Measurements from ENCODE around the gene CBARP. TPM values are rescaled to one million over a fixed set of nuclear protein-coding genes. Genes with fewer than 3 reads are reported as not detected.

The CBARP gene
- total RNA-seq, 1 donor from 2014 or later = not detected

DNA sequence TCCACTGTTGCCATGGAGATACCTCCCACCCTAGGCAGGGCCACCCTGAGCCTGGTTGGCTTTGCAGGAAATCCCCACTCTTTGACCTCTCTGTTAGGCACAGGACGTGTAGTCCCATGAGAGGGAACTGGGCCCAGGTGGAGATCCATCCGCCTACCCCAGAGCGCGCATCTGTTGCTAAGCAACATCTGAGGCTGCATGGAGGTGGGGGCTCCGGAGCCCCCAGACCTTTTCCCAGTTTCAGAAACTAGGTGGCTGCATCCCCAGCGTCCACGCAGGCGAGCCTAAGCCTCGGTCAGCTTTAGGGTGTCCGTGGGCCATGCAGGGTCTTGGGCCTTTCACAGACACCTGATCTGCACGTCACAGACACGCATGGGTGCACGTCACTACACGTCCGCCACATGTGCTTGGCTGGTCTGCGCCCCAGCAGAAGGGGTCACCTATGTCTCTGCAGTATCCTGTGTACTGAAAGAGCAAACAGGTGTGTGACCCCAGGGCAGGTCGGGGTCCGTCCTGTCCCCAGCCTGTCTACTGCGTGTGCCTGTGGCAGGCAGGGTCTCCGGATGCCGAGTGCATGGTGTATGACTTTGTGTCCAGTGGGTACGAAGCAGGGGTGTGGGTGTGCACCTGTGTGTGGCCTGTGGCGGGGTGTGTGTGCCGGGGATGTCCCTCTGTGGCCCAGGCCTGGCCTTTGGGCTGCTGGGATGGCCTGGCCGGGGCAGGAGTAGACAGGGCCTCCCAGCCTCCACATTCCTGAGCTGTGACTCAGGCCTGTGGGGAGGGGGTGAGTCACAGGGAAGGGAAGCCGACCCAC lies 27.2 kb upstream of the CBARP start:
- Histone ChIP-seq H3K9ac (ENCODE audit: low read depth in 1 of 3, low read length in 3 of 3) (peak overlapping the region in 2 of 3 donors; percentile 33 to 62), H3K4me1 (ENCODE audit: control insufficient read depth in 3 of 3, insufficient read depth in 3 of 3, low read length in 3 of 3) (peaks cover 52 to 73% (median 61%) of the 10 kb centered on the region in 3 donors)

DNA sequence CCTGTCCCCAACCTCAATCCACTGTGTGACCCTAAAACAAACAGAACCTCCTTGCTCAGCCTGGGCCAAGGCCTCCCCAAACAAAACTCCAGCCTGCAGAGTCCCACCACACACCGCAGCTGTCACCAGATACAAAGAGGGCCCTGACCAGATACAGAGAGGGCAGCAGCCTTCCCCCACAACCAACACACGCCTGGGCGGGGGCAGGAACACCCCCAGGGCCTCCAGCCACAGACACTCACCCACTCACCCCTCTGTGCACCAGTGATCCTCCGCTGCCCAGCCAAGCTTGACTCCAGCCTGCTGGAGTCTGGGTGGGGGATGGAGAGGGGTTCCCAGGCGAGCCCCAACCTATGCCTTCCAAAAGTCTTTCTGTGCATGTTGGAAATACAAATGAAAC lies 25.4 kb upstream of the CBARP start:
- Histone ChIP-seq H3K4me3 (ENCODE audit: low read length in 3 of 3) (no peak overlapping the region), H3K27ac (ENCODE audit: low read depth, low read length) (peak overlapping the region; percentile 89), H3K9ac (ENCODE audit: low read depth in 1 of 3, low read length in 3 of 3) (peak overlapping the region in 1 of 3 donors; percentile 86), H3K27me3 (ENCODE audit: control insufficient read depth in 3 of 3, insufficient read depth in 3 of 3, low read length in 3 of 3) (no peaks in the 10 kb centered on the region), H3K9me3 (ENCODE audit: control insufficient read depth in 3 of 3, low read length in 3 of 3) (no peaks in the 10 kb centered on the region), H3K36me3 (ENCODE audit: control insufficient read depth in 3 of 3, insufficient read depth in 3 of 3, low read length in 3 of 3) (no peaks in the 10 kb centered on the region), H3K4me1 (ENCODE audit: control insufficient read depth in 3 of 3, insufficient read depth in 3 of 3, low read length in 3 of 3) (peaks cover 56 to 68% (median 62%) of the 10 kb centered on the region in 3 donors)

More for the DNA sequence above, 27.2 kb upstream of the CBARP start:
- Histone ChIP-seq H3K4me3 (ENCODE audit: low read length in 3 of 3) (peak overlapping the region in 1 of 3 donors; percentile 29), H3K9me3 (ENCODE audit: control insufficient read depth in 3 of 3, low read length in 3 of 3) (no peaks in the 10 kb centered on the region), H3K27me3 (ENCODE audit: control insufficient read depth in 3 of 3, insufficient read depth in 3 of 3, low read length in 3 of 3) (no peaks in the 10 kb centered on the region), H3K27ac (ENCODE audit: low read depth, low read length) (peak overlapping the region; percentile 51), H3K36me3 (ENCODE audit: control insufficient read depth in 3 of 3, insufficient read depth in 3 of 3, low read length in 3 of 3) (peaks cover 0 to under 1% (median 0%) of the 10 kb centered on the region in 3 donors)

- peak overlapping the region in 2 of 3 donors; percentile 83 to 86 for H3K9ac ChIP-seq (ENCODE audit: low read depth in 1 of 3, low read length in 3 of 3)
- peaks cover 0 to 1% (median 0%) of the 10 kb centered on the region in 3 donors for H3K36me3 ChIP-seq (ENCODE audit: control insufficient read depth in 3 of 3, insufficient read depth in 3 of 3, low read length in 3 of 3)
- H3K9me3 ChIP-seq (ENCODE audit: control insufficient read depth in 3 of 3, low read length in 3 of 3) = no peaks in the 10 kb centered on the region
- H3K4me1 ChIP-seq (ENCODE audit: control insufficient read depth in 3 of 3, insufficient read depth in 3 of 3, low read length in 3 of 3) = peaks cover 55 to 64% (median 61%) of the 10 kb centered on the region in 3 donors
- peak overlapping the region; percentile 89 for H3K27ac ChIP-seq (ENCODE audit: low read depth, low read length)
- H3K27me3 ChIP-seq (ENCODE audit: control insufficient read depth in 3 of 3, insufficient read depth in 3 of 3, low read length in 3 of 3) = no peaks in the 10 kb centered on the region
- H3K4me3 ChIP-seq (ENCODE audit: low read length in 3 of 3) = no peak overlapping the region
Measured at GRCh38 chr19:1262623-1263123, 24.9 kb upstream of the CBARP start.

DNA sequence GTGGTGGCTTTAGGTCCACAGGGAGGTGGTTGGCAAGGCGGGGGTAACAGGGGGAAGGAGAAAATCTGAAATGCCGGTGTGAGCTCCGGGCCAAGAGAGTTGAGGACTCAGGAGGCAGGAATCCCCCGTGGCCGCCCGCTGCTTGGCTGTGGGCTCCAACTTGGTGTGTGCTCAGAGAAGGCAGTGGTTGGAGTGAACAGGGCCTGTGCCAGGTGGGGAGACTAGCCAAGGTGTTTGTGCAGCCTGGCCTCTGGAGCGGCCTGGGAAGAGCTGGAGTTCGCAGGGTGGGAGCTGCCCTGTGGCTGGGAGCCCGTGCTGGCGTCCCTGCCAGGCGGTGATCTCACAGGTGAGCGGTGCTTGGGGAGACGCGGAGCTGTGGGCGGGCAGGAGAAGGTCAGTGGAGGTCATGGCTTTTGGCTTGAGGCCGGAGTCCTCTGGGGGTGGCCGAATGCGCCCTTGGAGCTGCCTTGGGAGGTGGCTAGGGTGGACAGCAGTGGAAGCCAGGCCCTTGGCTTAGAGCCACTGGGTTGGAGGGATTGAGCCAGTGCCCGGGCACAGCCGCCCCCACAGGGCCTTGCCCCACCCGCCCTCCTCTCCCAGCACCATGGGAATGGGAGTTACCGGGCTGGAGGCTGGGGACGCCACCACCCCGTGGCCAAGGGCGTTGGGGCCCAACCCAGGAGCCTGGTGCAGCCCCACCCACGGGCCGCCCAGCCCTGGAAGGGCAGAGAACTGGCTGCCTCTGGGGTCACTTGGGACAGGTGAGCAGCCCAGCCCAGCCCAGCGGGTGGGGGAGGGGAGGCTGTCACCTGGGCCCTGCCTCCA lies 24.2 kb upstream of the CBARP start:
- no peaks in the 10 kb centered on the region for H3K27me3 ChIP-seq (ENCODE audit: control insufficient read depth in 3 of 3, insufficient read depth in 3 of 3, low read length in 3 of 3)
- no peaks in the 10 kb centered on the region for H3K9me3 ChIP-seq (ENCODE audit: control insufficient read depth in 3 of 3, low read length in 3 of 3)
- H3K27ac ChIP-seq (ENCODE audit: low read depth, low read length) = peak overlapping the region; percentile 89
- H3K4me1 ChIP-seq (ENCODE audit: control insufficient read depth in 3 of 3, insufficient read depth in 3 of 3, low read length in 3 of 3) = peaks cover 50 to 62% (median 57%) of the 10 kb centered on the region in 3 donors
- peak overlapping the region; percentile 71 to 83 (median 78) for H3K4me3 ChIP-seq (ENCODE audit: low read length in 3 of 3)
- peaks cover 2 to 6% (median 3%) of the 10 kb centered on the region in 3 donors for H3K36me3 ChIP-seq (ENCODE audit: control insufficient read depth in 3 of 3, insufficient read depth in 3 of 3, low read length in 3 of 3)
- H3K9ac ChIP-seq (ENCODE audit: low read depth in 1 of 3, low read length in 3 of 3) = peak overlapping the region; percentile 80 to 86 (median 83)

- no peaks in the 10 kb centered on the region for H3K27me3 ChIP-seq (ENCODE audit: control insufficient read depth in 3 of 3, insufficient read depth in 3 of 3, low read length in 3 of 3)
- peak overlapping the region; percentile 80 to 86 (median 83) for H3K9ac ChIP-seq (ENCODE audit: low read depth in 1 of 3, low read length in 3 of 3)
- peaks cover 7 to 11% (median 8%) of the 10 kb centered on the region in 3 donors for H3K36me3 ChIP-seq (ENCODE audit: control insufficient read depth in 3 of 3, insufficient read depth in 3 of 3, low read length in 3 of 3)
- H3K9me3 ChIP-seq (ENCODE audit: control insufficient read depth in 3 of 3, low read length in 3 of 3) = no peaks in the 10 kb centered on the region
- H3K4me1 ChIP-seq (ENCODE audit: control insufficient read depth in 3 of 3, insufficient read depth in 3 of 3, low read length in 3 of 3) = peaks cover 50 to 66% (median 56%) of the 10 kb centered on the region in 3 donors
- peak overlapping the region; percentile 71 to 83 (median 78) for H3K4me3 ChIP-seq (ENCODE audit: low read length in 3 of 3)
- H3K27ac ChIP-seq (ENCODE audit: low read depth, low read length) = peak overlapping the region; percentile 89
Measured at GRCh38 chr19:1261538-1261797, 23.7 kb upstream of the CBARP start.

DNA sequence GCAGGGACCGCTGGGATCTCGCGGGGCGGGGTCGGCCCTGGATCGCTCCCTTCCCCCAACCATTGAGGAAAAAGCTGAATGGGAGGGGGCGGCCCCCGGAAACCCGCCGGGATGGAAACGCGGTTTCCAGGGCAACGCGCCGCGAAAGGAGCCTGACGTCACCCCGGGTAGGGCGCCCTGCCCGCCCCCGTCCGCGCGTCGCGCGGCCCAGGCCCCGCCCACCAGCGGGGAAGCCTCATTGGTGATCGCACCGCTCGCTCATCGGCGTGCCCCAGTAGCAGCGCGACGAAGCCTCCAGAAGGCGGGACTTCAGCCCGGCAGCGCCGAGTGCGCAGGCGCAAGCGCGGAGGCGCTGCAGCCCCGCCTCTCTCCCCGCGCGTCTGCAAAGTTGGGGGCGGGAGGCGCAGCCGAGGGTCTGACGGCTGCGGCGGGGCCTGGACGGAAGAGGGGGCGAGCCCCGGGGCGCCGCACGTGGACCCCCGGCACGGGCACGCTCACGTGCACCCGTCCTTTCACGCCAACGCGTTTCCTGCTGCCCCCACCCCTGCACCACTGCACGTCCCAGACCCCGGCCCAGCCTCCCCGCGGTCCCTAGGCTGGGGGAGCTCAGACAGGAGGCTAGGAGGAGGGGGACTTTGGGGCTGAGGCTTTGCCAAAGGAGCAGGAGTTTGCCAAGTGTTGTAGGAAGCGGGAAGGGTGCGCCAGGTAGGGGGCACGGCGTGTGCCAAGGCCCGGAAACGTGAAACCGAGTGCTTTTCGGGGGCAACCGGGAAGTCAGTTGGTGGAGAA lies 23.1 kb upstream of the CBARP start:
- Histone ChIP-seq H3K9ac (ENCODE audit: low read depth in 1 of 3, low read length in 3 of 3) (peak overlapping the region; percentile 80 to 86 (median 83)), H3K9me3 (ENCODE audit: control insufficient read depth in 3 of 3, low read length in 3 of 3) (no peaks in the 10 kb centered on the region), H3K27ac (ENCODE audit: low read depth, low read length) (peak overlapping the region; percentile 89), H3K27me3 (ENCODE audit: control insufficient read depth in 3 of 3, insufficient read depth in 3 of 3, low read length in 3 of 3) (no peaks in the 10 kb centered on the region), H3K4me1 (ENCODE audit: control insufficient read depth in 3 of 3, insufficient read depth in 3 of 3, low read length in 3 of 3) (peaks cover 47 to 64% (median 53%) of the 10 kb centered on the region in 3 donors), H3K36me3 (ENCODE audit: control insufficient read depth in 3 of 3, insufficient read depth in 3 of 3, low read length in 3 of 3) (peaks cover 10 to 14% (median 10%) of the 10 kb centered on the region in 3 donors), H3K4me3 (ENCODE audit: low read length in 3 of 3) (peak overlapping the region; percentile 71 to 83 (median 78))

- Histone ChIP-seq H3K4me1 (ENCODE audit: control insufficient read depth in 3 of 3, insufficient read depth in 3 of 3, low read length in 3 of 3) (peaks cover 47 to 65% (median 55%) of the 10 kb centered on the region in 3 donors), H3K9me3 (ENCODE audit: control insufficient read depth in 3 of 3, low read length in 3 of 3) (no peaks in the 10 kb centered on the region), H3K36me3 (ENCODE audit: control insufficient read depth in 3 of 3, insufficient read depth in 3 of 3, low read length in 3 of 3) (peaks cover 18 to 23% (median 18%) of the 10 kb centered on the region in 3 donors), H3K9ac (ENCODE audit: low read depth in 1 of 3, low read length in 3 of 3) (peak overlapping the region in 2 of 3 donors; percentile 57 to 58), H3K27ac (ENCODE audit: low read depth, low read length) (peak overlapping the region; percentile 89), H3K4me3 (ENCODE audit: low read length in 3 of 3) (peak overlapping the region; percentile 7 to 51 (median 49)), H3K27me3 (ENCODE audit: control insufficient read depth in 3 of 3, insufficient read depth in 3 of 3, low read length in 3 of 3) (no peaks in the 10 kb centered on the region)
Measured at GRCh38 chr19:1259876-1260748, 22.3 kb upstream of the CBARP start.

DNA sequence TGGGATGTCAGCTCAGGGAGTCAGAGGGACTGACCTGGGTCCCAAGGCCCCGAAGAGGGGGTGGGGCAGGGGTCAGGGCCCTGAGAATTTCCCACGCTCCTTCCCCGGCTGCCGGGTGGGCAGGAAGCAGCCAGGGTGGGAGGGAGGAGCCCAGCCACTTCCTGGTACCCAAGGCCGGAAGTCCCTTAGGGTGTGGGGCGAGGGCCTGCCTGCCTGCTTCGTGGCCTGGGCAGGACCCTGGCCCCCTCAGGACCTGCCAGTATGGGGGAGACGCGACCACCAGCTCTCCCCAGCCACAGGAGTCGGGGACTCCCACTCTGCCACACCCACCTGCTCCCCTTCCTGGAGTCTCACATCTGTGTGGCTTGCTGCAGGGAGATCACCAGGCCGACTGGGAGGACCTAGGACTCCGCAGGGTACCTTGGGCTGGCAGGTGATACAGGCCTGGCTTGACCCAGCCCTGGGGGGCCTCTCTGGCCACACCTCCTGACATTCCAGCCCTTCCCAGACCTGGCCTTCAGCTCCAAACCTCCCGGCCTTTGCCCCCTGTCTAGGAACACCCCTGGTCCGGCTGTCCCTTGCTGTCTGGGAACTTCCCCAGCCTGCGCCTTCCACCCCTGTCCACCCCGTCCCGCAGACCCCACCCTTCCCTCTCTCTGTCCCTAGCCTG lies 21.5 kb upstream of the CBARP start:
- Histone ChIP-seq H3K4me3 (ENCODE audit: low read length in 3 of 3) (peak overlapping the region; percentile 7 to 43 (median 41)), H3K9me3 (ENCODE audit: control insufficient read depth in 3 of 3, low read length in 3 of 3) (no peaks in the 10 kb centered on the region), H3K36me3 (ENCODE audit: control insufficient read depth in 3 of 3, insufficient read depth in 3 of 3, low read length in 3 of 3) (peaks cover 26 to 31% (median 26%) of the 10 kb centered on the region in 3 donors), H3K4me1 (ENCODE audit: control insufficient read depth in 3 of 3, insufficient read depth in 3 of 3, low read length in 3 of 3) (peaks cover 54 to 65% (median 60%) of the 10 kb centered on the region in 3 donors), H3K27me3 (ENCODE audit: control insufficient read depth in 3 of 3, insufficient read depth in 3 of 3, low read length in 3 of 3) (no peaks in the 10 kb centered on the region), H3K9ac (ENCODE audit: low read depth in 1 of 3, low read length in 3 of 3) (peak overlapping the region; percentile 2 to 58 (median 57)), H3K27ac (ENCODE audit: low read depth, low read length) (peak overlapping the region; percentile 89)

Measured in skeletal muscle tissue (tissue), 4 donors.